H9 (cell line): Measurements from ENCODE around the gene PROSER3. TPM values are rescaled to one million over a fixed set of nuclear protein-coding genes. Genes with fewer than 3 reads are reported as not detected.

Source experiments
- DNase-seq: peaks from one replicate; pipeline ENCODE4 v3.0.0-alpha.2; 2017
- H2AFZ ChIP-seq: one replicate; pipeline ENCODE4 v1.6.1; 2013; ENCODE audit warnings: mild to moderate bottlenecking, low read length, control low read depth, moderate library complexity
- H2AK5ac ChIP-seq: 2 replicates; pipeline ENCODE4 v1.6.1; 2013; ENCODE audit warnings: low read length, control low read depth, mixed read lengths; ENCODE audit not compliant: insufficient read length
- H2BK120ac ChIP-seq: one replicate; pipeline ENCODE4 v1.6.1; 2013; ENCODE audit warnings: low read depth, mild to moderate bottlenecking, low read length, control low read depth, inconsistent platforms; ENCODE audit not compliant: poor library complexity, severe bottlenecking
- H2BK12ac ChIP-seq: 2 replicates; pipeline ENCODE4 v1.6.1; 2013; ENCODE audit warnings: low read length, control low read depth, mixed read lengths, low read depth; ENCODE audit not compliant: insufficient read length
- H2BK15ac ChIP-seq: 2 replicates; pipeline ENCODE4 v1.6.1; 2013; ENCODE audit warnings: low read depth, low read length, control low read depth
- H2BK20ac ChIP-seq: one replicate; pipeline ENCODE4 v1.6.1; 2013; ENCODE audit warnings: low read depth, mild to moderate bottlenecking, low read length, control low read depth, inconsistent platforms; ENCODE audit not compliant: poor library complexity, severe bottlenecking
- H2BK5ac ChIP-seq: 2 replicates; pipeline ENCODE4 v1.6.1; 2013; ENCODE audit warnings: low read length, control low read depth, mixed read lengths; ENCODE audit not compliant: insufficient read length
- H3K14ac ChIP-seq: 2 replicates; pipeline ENCODE4 v1.6.1; 2013; ENCODE audit warnings: low read length, control low read depth; ENCODE audit not compliant: insufficient read depth
- H3K18ac ChIP-seq: 2 replicates; pipeline ENCODE4 v1.6.1; 2013; ENCODE audit warnings: low read depth, mild to moderate bottlenecking, mixed read lengths, low read length, control low read depth; ENCODE audit not compliant: insufficient read length
- H3K23ac ChIP-seq: 2 replicates; pipeline ENCODE4 v1.6.1; 2013; ENCODE audit warnings: low read length, control low read depth, mixed read lengths, low read depth; ENCODE audit not compliant: insufficient read length
- H3K23me2 ChIP-seq: 2 replicates; pipeline ENCODE4 v1.6.1; 2013; ENCODE audit warnings: low read depth, mild to moderate bottlenecking, mixed read lengths, low read length, control low read depth; ENCODE audit not compliant: insufficient read length, poor library complexity, severe bottlenecking
- H3K27ac ChIP-seq: 2 replicates; pipeline ENCODE4 v1.5.1; 2013; ENCODE audit warnings: low read length, control low read depth, mixed read lengths, low read depth; ENCODE audit not compliant: insufficient read length
- H3K27me3 ChIP-seq: 2 replicates; pipeline ENCODE4 v1.6.1; 2013; ENCODE audit warnings: low read length, control low read depth, inconsistent platforms; ENCODE audit not compliant: insufficient read depth
- H3K4ac ChIP-seq: 2 replicates; pipeline ENCODE4 v1.6.1; 2013; ENCODE audit warnings: low read depth, mild to moderate bottlenecking, control low read depth, inconsistent platforms, low read length, moderate library complexity
- H3K4me1 ChIP-seq: 2 replicates; pipeline ENCODE4 v1.6.1; 2013; ENCODE audit warnings: low read length, control low read depth, inconsistent platforms; ENCODE audit not compliant: insufficient read depth
- H3K4me2 ChIP-seq: 2 replicates; pipeline ENCODE4 v1.6.1; 2013; ENCODE audit warnings: low read length, control low read depth, mixed read lengths; ENCODE audit not compliant: insufficient read length, insufficient read depth
- H3K56ac ChIP-seq: 2 replicates; pipeline ENCODE4 v1.6.1; 2013; ENCODE audit warnings: low read depth, mild to moderate bottlenecking, mixed read lengths, low read length, control low read depth; ENCODE audit not compliant: insufficient read length
- H3K79me1 ChIP-seq: 2 replicates; pipeline ENCODE4 v1.6.1; 2013; ENCODE audit warnings: low read depth, mild to moderate bottlenecking, moderate library complexity, low read length, control low read depth, inconsistent platforms; ENCODE audit not compliant: insufficient read depth, poor library complexity, severe bottlenecking
- H3K79me2 ChIP-seq: 2 replicates; pipeline ENCODE4 v1.6.1; 2013; ENCODE audit warnings: low read length, control low read depth, inconsistent platforms; ENCODE audit not compliant: insufficient read depth
- H3K9ac ChIP-seq: 2 replicates; pipeline ENCODE4 v1.6.1; 2013; ENCODE audit warnings: low read length, control low read depth, mixed read lengths; ENCODE audit not compliant: insufficient read length; ENCODE audit errors: extremely low read depth
- H3K9me3 ChIP-seq: one replicate; pipeline ENCODE4 v1.6.1; 2013; ENCODE audit warnings: low read depth, low read length, inconsistent platforms; ENCODE audit not compliant: control insufficient read depth
- H3T11ph ChIP-seq: one replicate; pipeline ENCODE4 v1.6.1; 2013; ENCODE audit warnings: mild to moderate bottlenecking, low read length, control low read depth, inconsistent platforms
- H4K20me1 ChIP-seq: one replicate; pipeline ENCODE4 v1.6.1; 2013; ENCODE audit not compliant: control insufficient read depth, insufficient read length, insufficient read depth
- H4K5ac ChIP-seq: 2 replicates; pipeline ENCODE4 v1.6.1; 2013; ENCODE audit warnings: low read depth, mild to moderate bottlenecking, mixed read lengths, low read length, control low read depth; ENCODE audit not compliant: insufficient read length
- H4K8ac ChIP-seq: replicated peaks from 2 replicates; pipeline ENCODE4 v1.6.1; 2013; ENCODE audit warnings: low read length, control low read depth, mixed read lengths, low read depth; ENCODE audit not compliant: insufficient read length
- H4K91ac ChIP-seq: 2 replicates; pipeline ENCODE4 v1.6.1; 2013; ENCODE audit warnings: low read depth, mild to moderate bottlenecking, moderate library complexity, mixed read lengths, low read length, control low read depth; ENCODE audit not compliant: insufficient read length
- H3K27ac Mint-ChIP-seq, 3 experiments: 2 replicates in 2 of 3; 3 replicates in 1 of 3; pipeline ENCODE4 v1.8.0; 2020 to 2021; ENCODE audit warnings: mixed read lengths in 3 of 3, mild to moderate bottlenecking in 1 of 3, moderate library complexity in 1 of 3
- H3K27me3 Mint-ChIP-seq: 2 replicates; pipeline ENCODE4 v1.8.0; 2021; ENCODE audit warnings: low read depth, mild to moderate bottlenecking, moderate library complexity, mixed read lengths
- H3K36me3 Mint-ChIP-seq, 3 experiments: 2 replicates in 2 of 3; 3 replicates in 1 of 3; pipeline ENCODE4 v1.8.0; 2020 to 2021; ENCODE audit warnings: low read depth in 3 of 3, mixed read lengths in 3 of 3; ENCODE audit not compliant: insufficient read depth in 1 of 3
- H3K4me1 Mint-ChIP-seq, 2 experiments: 2 replicates each; pipeline ENCODE4 v1.8.0; 2020; ENCODE audit warnings: mixed read lengths in 2 of 2
- H3K4me3 Mint-ChIP-seq, 2 experiments: 2 replicates in 1 of 2; 3 replicates in 1 of 2; pipeline ENCODE4 v1.8.0; 2020 to 2021; ENCODE audit warnings: mild to moderate bottlenecking in 2 of 2, mixed read lengths in 2 of 2, moderate library complexity in 1 of 2
- H3K9me3 Mint-ChIP-seq, 2 experiments: 2 replicates in 1 of 2; 3 replicates in 1 of 2; pipeline ENCODE4 v1.8.0; 2020; ENCODE audit warnings: mild to moderate bottlenecking in 2 of 2, mixed read lengths in 2 of 2, moderate library complexity in 1 of 2
- CTCF ChIP-seq: fragments of 200-600 bp; sonication (generic); conservative IDR thresholded peaks from 3 replicates; pipeline ENCODE4 v1.8.0; 2021; ENCODE audit warnings: antibody characterized with exemption, mild to moderate bottlenecking
- WGBS: extraction: QIAGEN DNeasy Blood & Tissue Kit; methylation state at CpG from one replicate; pipeline ENCODE4 v1.1.7; 2013; ENCODE audit warnings: missing lambda C conversion rate, low lambda C conversion rate, mixed read lengths; ENCODE audit not compliant: insufficient read length; ENCODE audit errors: extremely low coverage; 5-methylcytosine and 5-hydroxymethylcytosine counted together
- total RNA-seq: library from RNA; stranded (reverse); gene quantifications from 2 replicates; pipeline ENCODE4 v1.2.1, GENCODE V29; 2021

PROSER3 gene
- total RNA-seq, 1 experiment from 2014 or later = 29.1 TPM

- no peak overlapping the region for H2BK5ac ChIP-seq
- H3K4me3 Mint-ChIP-seq = no peak overlapping the region; a peak in 1 of 5 replicates
- no CpG with 5 or more reads among the region's 9 CpGs for WGBS
- H3K56ac ChIP-seq = no peak overlapping the region
- no peaks in the 10 kb centered on the region for H4K20me1 ChIP-seq
- DNase-seq = no peak
- H3K23me2 ChIP-seq = no peaks in the 10 kb centered on the region
- H3K27ac ChIP-seq = no peak overlapping the region
- no peak overlapping the region for H3K18ac ChIP-seq
- H2AK5ac ChIP-seq = no peak overlapping the region
- H3K4me2 ChIP-seq = no peak overlapping the region
- no peak overlapping the region for H4K8ac ChIP-seq
- no peak overlapping the region for H3K9ac ChIP-seq
- H2AFZ ChIP-seq = no peak overlapping the region
- H3K9me3 ChIP-seq = no peaks in the 10 kb centered on the region
- H3K4ac ChIP-seq = no peak overlapping the region
- H3K79me2 ChIP-seq = no peaks in the 10 kb centered on the region
- no peak overlapping the region for H4K5ac ChIP-seq
- no peaks in the 10 kb centered on the region for H3K27me3 ChIP-seq
- H3K23ac ChIP-seq = no peak overlapping the region
- no peak overlapping the region for H2BK12ac ChIP-seq
- peaks cover 2 to 3% of the 10 kb centered on the region in 2 experiments; a peak in 2 of 5 replicates for H3K9me3 Mint-ChIP-seq
- H3K27ac Mint-ChIP-seq = peak overlapping the region in 2 of 3 experiments; percentile 88 to 95; a peak in 3 of 7 replicates
- no peak overlapping the region for H2BK20ac ChIP-seq
- no peak overlapping the region for H4K91ac ChIP-seq
- no peak overlapping the region for H3T11ph ChIP-seq
- H3K14ac ChIP-seq = no peak overlapping the region
- H3K4me1 Mint-ChIP-seq = peaks cover 13 to 18% of the 10 kb centered on the region in 2 experiments
- no peak overlapping the region for H2BK15ac ChIP-seq
- TF ChIP-seq CTCF = no peak
- H3K79me1 ChIP-seq = no peaks in the 10 kb centered on the region
- peaks cover 3% of the 10 kb centered on the region; the same call in 1 of the 2 replicates for H3K4me1 ChIP-seq
- H3K36me3 Mint-ChIP-seq = no peaks in the 10 kb centered on the region
- H3K27me3 Mint-ChIP-seq = peaks cover 9% of the 10 kb centered on the region
- H2BK120ac ChIP-seq = no peak overlapping the region
Measured at GRCh38 chr19:35816846-35817245, 58.9 kb downstream of the PROSER3 start.
